SK-N-SH treated with all-trans-retinoic acid at 6 μM for 48 hours (cell line): ENCODE measurements around the gene TBXAS1.

Experiments
- ARNTL ChIP-seq: fragments of 450-650 bp; formaldehyde crosslinking; IDR thresholded peaks from 2 replicates; pipeline ENCODE4 v1.5.0; 2020; ENCODE audit warnings: low read depth, mild to moderate bottlenecking, moderate library complexity, borderline replicate concordance
- CREB5 ChIP-seq: fragments of 250-450 bp; sonication (Bioruptor Pico); IDR thresholded peaks from 2 replicates; pipeline ENCODE4 v1.5.1; 2020; ENCODE audit warnings: low read depth, mild to moderate bottlenecking, moderate library complexity
- OSR1 ChIP-seq: fragments of 250-450 bp; sonication (Bioruptor Pico); IDR thresholded peaks from 2 replicates; pipeline ENCODE4 v1.8.0; 2022; ENCODE audit warnings: moderate library complexity, mild to moderate bottlenecking, inconsistent platforms
- PATZ1 ChIP-seq: fragments of 250-450 bp; sonication (Bioruptor Pico); IDR thresholded peaks from 2 replicates; pipeline ENCODE4 v1.8.0; 2020; ENCODE audit warnings: mild to moderate bottlenecking, moderate library complexity, borderline replicate concordance
- PPARA ChIP-seq: fragments of 250-450 bp; sonication (Bioruptor Pico); IDR thresholded peaks from 2 replicates; pipeline ENCODE4 v1.5.0; 2020; ENCODE audit warnings: mild to moderate bottlenecking, borderline replicate concordance
- TOX ChIP-seq: fragments of 250-450 bp; sonication (Bioruptor Pico); IDR thresholded peaks from 2 replicates; pipeline ENCODE4 v1.8.0; 2021; ENCODE audit warnings: mild to moderate bottlenecking, moderate library complexity, borderline replicate concordance
- ZC3H10 ChIP-seq: fragments of 250-450 bp; sonication (Bioruptor Pico); IDR thresholded peaks from 2 replicates; pipeline ENCODE4 v1.5.1; 2021; ENCODE audit warnings: mild to moderate bottlenecking, moderate library complexity
- ZFP3 ChIP-seq: fragments of 250-450 bp; sonication (Bioruptor Pico); IDR thresholded peaks from 2 replicates; pipeline ENCODE4 v1.5.0; 2020; ENCODE audit warnings: mild to moderate bottlenecking, moderate library complexity
- ZFP30 ChIP-seq: fragments of 450-650 bp; formaldehyde crosslinking; IDR thresholded peaks from 2 replicates; pipeline ENCODE4 v1.5.0; 2022; ENCODE audit warnings: mild to moderate bottlenecking, moderate library complexity
- ZNF8 ChIP-seq: fragments of 450-650 bp; formaldehyde crosslinking; IDR thresholded peaks from 2 replicates; pipeline ENCODE4 v1.5.0; 2020; ENCODE audit warnings: mild to moderate bottlenecking, moderate library complexity

- TF ChIP-seq TOX (CRISPR knock-in tag) (no peak), CREB5 (CRISPR knock-in tag) (no peak), ZFP30 (no peak), OSR1 (CRISPR knock-in tag) (no peak), PATZ1 (no peak), PPARA (CRISPR knock-in tag) (no peak), ARNTL (no peak), ZC3H10 (CRISPR knock-in tag) (no peak), ZFP3 (CRISPR knock-in tag) (no peak), ZNF8 (CRISPR knock-in tag) (no peak)
Measured at GRCh38 chr7:139958599-139959284, 129.7 kb downstream of the TBXAS1 start.
